GM23338 (cell line): ENCODE measurements around the gene AGAP1. TPM values are rescaled to one million over a fixed set of nuclear protein-coding genes. Genes with fewer than 3 reads are reported as not detected.

Source experiments
- ATAC-seq: fragments of 200-7000 bp; cut with Tn5 transposase; 3 replicates; pipeline ENCODE4 v1.9.1; 2020
- DNase-seq: peaks from one replicate; pipeline ENCODE4 v3.0.0-alpha.2; 2015; ENCODE audit warnings: low spot score
- H2AFZ ChIP-seq: fragments of 200-600 bp; sonication (generic); 2 replicates; pipeline ENCODE4 v1.8.0; 2016; ENCODE audit warnings: antibody characterized with exemption, mild to moderate bottlenecking, moderate library complexity
- H3F3A ChIP-seq: fragments of 200-600 bp; sonication (generic); replicated peaks from 2 replicates; pipeline ENCODE4 v1.8.0; 2017; ENCODE audit warnings: antibody characterized with exemption, mixed run types, low read depth
- H3K27ac ChIP-seq: fragments of 200-600 bp; sonication (generic); 2 replicates; pipeline ENCODE4 v1.6.1; 2016; ENCODE audit warnings: low read depth
- H3K27me3 ChIP-seq: fragments of 200-600 bp; sonication (generic); 2 replicates; pipeline ENCODE4 v1.8.0; 2016; ENCODE audit warnings: mild to moderate bottlenecking, mixed run types, moderate library complexity; ENCODE audit not compliant: insufficient read depth
- H3K36me3 ChIP-seq: fragments of 200-600 bp; sonication (generic); 2 replicates; pipeline ENCODE4 v1.8.0; 2016; ENCODE audit warnings: mild to moderate bottlenecking; ENCODE audit not compliant: insufficient read depth
- H3K4me1 ChIP-seq: fragments of 200-600 bp; sonication (generic); 2 replicates; pipeline ENCODE4 v1.8.0; 2016; ENCODE audit warnings: mild to moderate bottlenecking, moderate library complexity; ENCODE audit not compliant: insufficient read depth
- H3K4me2 ChIP-seq: fragments of 200-600 bp; sonication (generic); 2 replicates; pipeline ENCODE4 v1.7.1; 2017; ENCODE audit warnings: mixed run types
- H3K4me3 ChIP-seq: fragments of 200-600 bp; sonication (generic); 2 replicates; pipeline ENCODE4 v1.6.1; 2016; ENCODE audit warnings: mixed run types
- H3K79me2 ChIP-seq: fragments of 200-600 bp; sonication (generic); replicated peaks from 2 replicates; pipeline ENCODE4 v1.8.0; 2017; ENCODE audit warnings: mild to moderate bottlenecking; ENCODE audit not compliant: insufficient read depth
- H3K9me2 ChIP-seq: fragments of 200-600 bp; sonication (generic); 2 replicates; pipeline ENCODE4 v1.8.0; 2017; ENCODE audit not compliant: insufficient read depth
- H4K20me1 ChIP-seq: fragments of 200-600 bp; sonication (generic); replicated peaks from 2 replicates; pipeline ENCODE4 v1.8.0; 2017; ENCODE audit warnings: mild to moderate bottlenecking; ENCODE audit not compliant: insufficient read depth
- H3K27ac Mint-ChIP-seq: 2 replicates; pipeline ENCODE4 v1.8.0; 2020; ENCODE audit warnings: inconsistent platforms, mild to moderate bottlenecking, moderate library complexity, mixed read lengths
- H3K27me3 Mint-ChIP-seq: 3 replicates; pipeline ENCODE4 v1.8.0; 2022; ENCODE audit warnings: low read depth, mild to moderate bottlenecking, moderate library complexity, mixed read lengths, inconsistent platforms; ENCODE audit not compliant: insufficient read depth, poor library complexity
- H3K36me3 Mint-ChIP-seq: 3 replicates; pipeline ENCODE4 v1.8.0; 2021; ENCODE audit warnings: low read depth, mild to moderate bottlenecking, inconsistent platforms, moderate library complexity, mixed read lengths
- H3K4me1 Mint-ChIP-seq: 3 replicates; pipeline ENCODE4 v1.8.0; 2020; ENCODE audit warnings: mild to moderate bottlenecking, inconsistent platforms, mixed read lengths
- H3K4me3 Mint-ChIP-seq: 3 replicates; pipeline ENCODE4 v1.8.0; 2021; ENCODE audit warnings: moderate library complexity, mild to moderate bottlenecking, inconsistent platforms, mixed read lengths
- H3K9me3 Mint-ChIP-seq: 3 replicates; pipeline ENCODE4 v1.8.0; 2020; ENCODE audit warnings: moderate library complexity, mild to moderate bottlenecking, inconsistent platforms, mixed read lengths
- CREB1 ChIP-seq: fragments of 250-450 bp; sonication (Bioruptor Pico); IDR thresholded peaks from 2 replicates; pipeline ENCODE4 v1.5.0; 2020; ENCODE audit warnings: low read depth, mild to moderate bottlenecking, moderate library complexity
- CTCF ChIP-seq, 2 experiments: fragments of 200-600 bp in 1 of 2; sonication (generic) in 1 of 2; conservative IDR thresholded peaks; 2 replicates each; pipeline versions ENCODE4 v1.5.1 to v1.6.1; 2016 to 2017; ENCODE audit warnings: antibody characterized with exemption in 2 of 2, low read depth in 2 of 2, mild to moderate bottlenecking in 2 of 2, moderate library complexity in 1 of 2
- ETS1 ChIP-seq: IDR thresholded peaks from 2 replicates; pipeline ENCODE4 v1.6.1; 2016; ENCODE audit warnings: antibody characterized with exemption
- EZH2 ChIP-seq: fragments of 200-600 bp; sonication (generic); IDR thresholded peaks from one replicate; pipeline ENCODE4 v1.8.0; 2017; ENCODE audit warnings: antibody characterized with exemption, mild to moderate bottlenecking, low read depth; ENCODE audit not compliant: unreplicated experiment
- EZH2phosphoT487 ChIP-seq: fragments of 200-600 bp; sonication (generic); IDR thresholded peaks from one replicate; pipeline ENCODE4 v1.8.1; 2018; ENCODE audit warnings: antibody characterized with exemption; ENCODE audit not compliant: unreplicated experiment
- JUNB ChIP-seq: IDR thresholded peaks from one replicate; pipeline ENCODE4 v1.6.1; 2016; ENCODE audit warnings: antibody characterized with exemption; ENCODE audit not compliant: unreplicated experiment
- NANOG ChIP-seq: IDR thresholded peaks from 2 replicates; pipeline ENCODE4 v1.6.1; 2016; ENCODE audit warnings: antibody characterized with exemption, borderline replicate concordance
- POLR2AphosphoS5 ChIP-seq: IDR thresholded peaks from 2 replicates; pipeline ENCODE4 v1.6.1; 2016; ENCODE audit warnings: antibody characterized with exemption, low read depth
- REST ChIP-seq: IDR thresholded peaks from one replicate; pipeline ENCODE4 v1.6.1; 2018; ENCODE audit warnings: antibody characterized with exemption; ENCODE audit not compliant: unreplicated experiment
- STAT1 ChIP-seq: IDR thresholded peaks from one replicate; pipeline ENCODE4 v1.6.1; 2016; ENCODE audit warnings: antibody characterized with exemption; ENCODE audit not compliant: unreplicated experiment
- ZNF114 ChIP-seq: fragments of 250-450 bp; sonication (Bioruptor Pico); IDR thresholded peaks from 2 replicates; pipeline ENCODE4 v1.5.0; 2020; ENCODE audit warnings: mild to moderate bottlenecking, moderate library complexity
- ZNF331 ChIP-seq: fragments of 250-450 bp; sonication (Bioruptor Pico); IDR thresholded peaks from 2 replicates; pipeline ENCODE4 v1.5.0; 2020; ENCODE audit warnings: low read depth, mild to moderate bottlenecking, moderate library complexity
- ZNF462 ChIP-seq: fragments of 250-450 bp; sonication (Bioruptor Pico); IDR thresholded peaks from 2 replicates; pipeline ENCODE4 v1.5.0; 2020; ENCODE audit warnings: mild to moderate bottlenecking, moderate library complexity
- polyA plus RNA-seq: library from polyadenylated mRNA; unstranded; fragments of >200 nt; fragmentation: Nextera tagmentation; extraction: Ambion mirVana; gene quantifications from 2 replicates; pipeline ENCODE4 v1.2.1, GENCODE V29; 2016
- total RNA-seq: library from RNA; depleted of rRNA; stranded (reverse); fragments of >200 nt; shearing (Covaris generic); gene quantifications from 2 replicates; pipeline ENCODE4 v1.2.3, GENCODE V29; 2014

AGAP1 gene
- total and polyA plus RNA-seq, 2 experiments from 2014 or later: 13.3 to 27.9 TPM

GRCh38 chr2:235445116-235445515, 48.7 kb upstream of the AGAP1 start:
- Histone ChIP-seq H3K4me3 (no peak overlapping the region), H4K20me1 (no peaks in the 10 kb centered on the region), H2AFZ (peak overlapping the region; percentile 32; the same call in 1 of the 2 replicates), H3K27ac (no peak overlapping the region), H3K79me2 (no peaks in the 10 kb centered on the region), H3K9me2 (0 out of 2 replicates have a peak, but pooled peaks cover 6% of the 10 kb centered on the region), H3K4me1 (no peaks in the 10 kb centered on the region), H3F3A (no peaks in the 10 kb centered on the region), H3K36me3 (no peaks in the 10 kb centered on the region), H3K4me2 (no peak overlapping the region), H3K27me3 (no peaks in the 10 kb centered on the region)
- Mint-ChIP-seq H3K4me3 (no peak overlapping the region), H3K27ac (no peak overlapping the region), H3K9me3 (peaks cover 15% of the 10 kb centered on the region), H3K36me3 (no peaks in the 10 kb centered on the region), H3K27me3 (peaks cover 3% of the 10 kb centered on the region), H3K4me1 (peaks cover 3% of the 10 kb centered on the region; the same call in 2 of the 3 replicates)
- DNase-seq (no peak), ATAC-seq (no peak)
- TF ChIP-seq ZNF462 (CRISPR knock-in tag) (no peak), EZH2phosphoT487 (no peak), ETS1 (no peak), STAT1 (no peak), NANOG (no peak), POLR2AphosphoS5 (no peak), ZNF114 (no peak), CTCF (conservative IDR thresholded peaks at IDR 0.05; ENCODE audit: low read depth in 2 of 2) (no peak), REST (no peak), JUNB (no peak), EZH2 (no peak), CREB1 (no peak), ZNF331 (CRISPR knock-in tag) (no peak)
